Osteocyte (in vitro differentiated cells): ENCODE data around the gene SLC44A3. TPM values are rescaled to one million over a fixed set of nuclear protein-coding genes. Genes with fewer than 3 reads are reported as not detected.
A peak's percentile ranks its signal among the peaks of the same experiment; 100 is the strongest.

ENCODE experiments used
- DNase-seq: peaks from one replicate; pipeline ENCODE4 v3.0.0; 2021; ENCODE audit warnings: mixed read lengths; ENCODE audit not compliant: unreplicated experiment; ENCODE audit errors: extremely low spot score
- H3K27ac Mint-ChIP-seq: one replicate; pipeline ENCODE4 v1.8.0; 2021; ENCODE audit warnings: mild to moderate bottlenecking, mixed read lengths; ENCODE audit not compliant: unreplicated experiment
- H3K27me3 Mint-ChIP-seq: one replicate; pipeline ENCODE4 v1.8.0; 2021; ENCODE audit warnings: mixed read lengths; ENCODE audit not compliant: unreplicated experiment
- H3K36me3 Mint-ChIP-seq: one replicate; pipeline ENCODE4 v1.8.0; 2021; ENCODE audit warnings: mixed read lengths; ENCODE audit not compliant: unreplicated experiment
- H3K4me1 Mint-ChIP-seq: one replicate; pipeline ENCODE4 v1.8.0; 2021; ENCODE audit warnings: mixed read lengths; ENCODE audit not compliant: unreplicated experiment
- H3K4me3 Mint-ChIP-seq: one replicate; pipeline ENCODE4 v1.8.0; 2021; ENCODE audit warnings: mild to moderate bottlenecking, moderate library complexity, mixed read lengths; ENCODE audit not compliant: unreplicated experiment
- H3K9me3 Mint-ChIP-seq: one replicate; pipeline ENCODE4 v1.8.0; 2021; ENCODE audit warnings: mixed read lengths; ENCODE audit not compliant: unreplicated experiment
- total RNA-seq: library from RNA; stranded (reverse); gene quantifications from 2 replicates; pipeline ENCODE4 v1.2.1, GENCODE V29; 2021
- TF ChIP-seq, protein P1 (sequence below): fragments of 200-600 bp; sonication (generic); IDR thresholded peaks from 2 replicates; pipeline ENCODE4 v1.5.0; 2021; ENCODE audit warnings: antibody characterized with exemption, mild to moderate bottlenecking, moderate library complexity

SLC44A3 gene
- total RNA-seq, 1 donor from 2014 or later: 2.8 TPM

DNA sequence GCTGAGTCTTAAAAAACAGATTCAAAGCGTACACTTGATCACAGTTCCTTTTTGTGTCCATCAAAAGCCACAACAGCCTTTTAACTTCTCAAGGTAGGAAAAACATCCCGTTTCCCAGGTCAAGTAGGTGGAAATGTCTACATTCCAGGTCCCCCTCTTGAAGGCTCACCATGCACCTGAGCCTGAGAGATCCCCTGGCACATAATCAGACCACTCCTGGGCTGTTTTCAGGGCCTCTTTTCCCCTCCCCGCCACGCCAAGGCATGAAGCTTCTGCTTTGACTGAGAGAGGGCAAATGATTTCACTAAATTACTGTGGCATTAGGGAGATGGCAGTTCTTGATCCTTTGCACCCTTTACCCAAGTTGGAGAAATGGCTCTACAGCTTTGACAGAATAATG is 85.0 kb downstream of the SLC44A3 start:
- no peaks in the 10 kb centered on the region for H3K27me3 Mint-ChIP-seq
- no peak overlapping the region for H3K27ac Mint-ChIP-seq
- TF ChIP-seq, protein P1, sequence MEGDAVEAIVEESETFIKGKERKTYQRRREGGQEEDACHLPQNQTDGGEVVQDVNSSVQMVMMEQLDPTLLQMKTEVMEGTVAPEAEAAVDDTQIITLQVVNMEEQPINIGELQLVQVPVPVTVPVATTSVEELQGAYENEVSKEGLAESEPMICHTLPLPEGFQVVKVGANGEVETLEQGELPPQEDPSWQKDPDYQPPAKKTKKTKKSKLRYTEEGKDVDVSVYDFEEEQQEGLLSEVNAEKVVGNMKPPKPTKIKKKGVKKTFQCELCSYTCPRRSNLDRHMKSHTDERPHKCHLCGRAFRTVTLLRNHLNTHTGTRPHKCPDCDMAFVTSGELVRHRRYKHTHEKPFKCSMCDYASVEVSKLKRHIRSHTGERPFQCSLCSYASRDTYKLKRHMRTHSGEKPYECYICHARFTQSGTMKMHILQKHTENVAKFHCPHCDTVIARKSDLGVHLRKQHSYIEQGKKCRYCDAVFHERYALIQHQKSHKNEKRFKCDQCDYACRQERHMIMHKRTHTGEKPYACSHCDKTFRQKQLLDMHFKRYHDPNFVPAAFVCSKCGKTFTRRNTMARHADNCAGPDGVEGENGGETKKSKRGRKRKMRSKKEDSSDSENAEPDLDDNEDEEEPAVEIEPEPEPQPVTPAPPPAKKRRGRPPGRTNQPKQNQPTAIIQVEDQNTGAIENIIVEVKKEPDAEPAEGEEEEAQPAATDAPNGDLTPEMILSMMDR: no peak
- no peaks in the 10 kb centered on the region for H3K9me3 Mint-ChIP-seq
- peaks cover 41% of the 10 kb centered on the region for H3K4me1 Mint-ChIP-seq
- H3K4me3 Mint-ChIP-seq: no peak overlapping the region
- no peak for DNase-seq
- peaks cover 32% of the 10 kb centered on the region for H3K36me3 Mint-ChIP-seq

DNA sequence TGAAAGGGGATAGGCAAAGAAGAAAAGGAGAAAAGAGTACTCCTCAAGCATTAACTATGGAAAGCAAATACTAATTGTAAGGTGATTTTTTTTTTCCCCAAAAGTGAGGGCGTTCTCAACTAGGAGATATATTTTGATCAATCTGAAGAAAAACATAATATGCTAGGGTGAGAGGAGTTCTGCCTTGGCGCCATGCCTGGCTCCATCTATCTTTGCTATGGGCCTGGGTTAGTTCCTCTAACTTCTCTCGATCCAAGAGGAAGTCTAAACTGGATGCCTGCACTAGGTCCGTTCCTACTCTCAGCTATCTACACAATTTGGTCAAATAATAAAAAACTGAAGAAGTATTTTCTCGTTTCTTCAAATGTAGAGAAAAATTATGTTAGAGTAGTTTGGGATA is 86.2 kb downstream of the SLC44A3 start:
- H3K4me1 Mint-ChIP-seq: peaks cover 51% of the 10 kb centered on the region
- peaks cover 29% of the 10 kb centered on the region for H3K36me3 Mint-ChIP-seq

DNA sequence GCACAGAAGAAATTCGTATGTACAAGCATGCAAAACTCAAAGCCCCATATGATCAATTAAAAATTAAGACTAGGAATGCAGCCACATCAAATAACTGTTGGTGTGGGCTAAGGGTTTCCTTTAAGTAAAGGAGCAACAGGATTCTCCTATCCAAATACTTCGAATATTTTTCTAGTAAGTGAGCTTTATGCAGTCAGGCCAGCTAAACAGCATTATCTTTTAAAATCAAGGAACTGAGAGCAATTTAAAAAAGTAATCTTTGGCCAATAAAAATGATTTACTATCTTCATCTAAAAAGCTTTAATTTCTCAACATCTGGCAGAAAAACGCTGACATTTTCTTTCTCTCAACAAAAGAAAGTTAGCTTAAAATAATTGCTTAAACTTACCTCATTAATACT is 87.0 kb downstream of the SLC44A3 start:
- TF ChIP-seq, protein P1: no peak
- H3K36me3 Mint-ChIP-seq: peaks cover 26% of the 10 kb centered on the region
- no peaks in the 10 kb centered on the region for H3K27me3 Mint-ChIP-seq
- H3K4me3 Mint-ChIP-seq: no peak overlapping the region
- H3K9me3 Mint-ChIP-seq: no peaks in the 10 kb centered on the region
- H3K4me1 Mint-ChIP-seq: peaks cover 53% of the 10 kb centered on the region
- no peak for DNase-seq
- peak overlapping the region; percentile 38 for H3K27ac Mint-ChIP-seq

More for the DNA sequence above, 86.2 kb downstream of the SLC44A3 start:
- Mint-ChIP-seq H3K27ac (no peak overlapping the region), H3K9me3 (no peaks in the 10 kb centered on the region), H3K27me3 (no peaks in the 10 kb centered on the region), H3K4me3 (no peak overlapping the region)
- TF ChIP-seq, protein P1: no peak
- DNase-seq: no peak

DNA sequence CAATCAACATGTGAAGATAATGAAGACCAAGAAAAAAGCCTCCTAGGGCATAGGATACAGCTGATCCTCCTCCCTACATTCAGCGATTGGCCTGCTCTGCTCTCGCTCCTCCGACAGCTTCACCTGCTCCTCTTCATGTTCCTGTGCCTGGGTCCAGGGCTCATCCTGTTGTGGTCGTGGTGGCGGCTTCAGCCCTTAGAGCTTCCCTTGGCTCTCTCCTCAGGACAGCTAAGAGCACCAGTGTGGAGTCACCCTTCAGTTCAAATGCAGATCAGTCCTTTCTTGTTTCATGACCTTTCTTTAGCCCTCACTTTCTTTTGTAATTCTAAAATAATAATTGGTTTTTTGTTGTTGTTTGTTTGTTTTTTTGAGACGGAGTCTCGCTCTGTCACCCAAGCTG is 88.0 kb downstream of the SLC44A3 start:
- Mint-ChIP-seq H3K4me3 (no peak overlapping the region), H3K4me1 (peaks cover 59% of the 10 kb centered on the region), H3K27ac (no peak overlapping the region), H3K36me3 (peaks cover 25% of the 10 kb centered on the region), H3K9me3 (no peaks in the 10 kb centered on the region), H3K27me3 (no peaks in the 10 kb centered on the region)
- TF ChIP-seq, protein P1: no peak
- DNase-seq: no peak

DNA sequence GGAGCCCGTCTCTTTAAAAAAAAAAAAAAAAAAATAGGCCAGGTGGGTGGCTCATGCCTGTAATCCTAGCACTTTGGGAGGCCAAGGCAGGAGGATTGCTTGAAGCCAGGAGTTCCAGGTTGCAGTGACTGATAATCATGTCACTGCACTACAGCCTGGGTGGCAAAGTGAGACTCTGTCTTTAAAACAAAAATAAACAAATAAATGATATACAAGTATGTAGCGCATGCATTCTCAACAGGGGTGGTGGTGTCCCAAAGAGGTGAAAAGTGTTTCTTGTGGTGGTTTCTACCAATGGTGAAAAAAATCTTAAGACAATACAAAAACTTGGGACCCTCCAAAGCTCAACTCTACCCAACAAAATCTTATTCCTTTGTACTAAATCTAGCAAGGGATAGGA is 88.8 kb downstream of the SLC44A3 start:
- peak overlapping the region; percentile 79 for H3K27ac Mint-ChIP-seq
- TF ChIP-seq, protein P1: no peak
- H3K9me3 Mint-ChIP-seq: no peaks in the 10 kb centered on the region
- H3K27me3 Mint-ChIP-seq: no peaks in the 10 kb centered on the region
- DNase-seq: no peak
- H3K36me3 Mint-ChIP-seq: peaks cover 24% of the 10 kb centered on the region
- peaks cover 60% of the 10 kb centered on the region for H3K4me1 Mint-ChIP-seq
- no peak overlapping the region for H3K4me3 Mint-ChIP-seq
